Upper lobe of left lung (tissue), 4 donors: ENCODE data around the gene OTOG.

Source experiments
- CTCF ChIP-seq, 6 experiments: fragments of 450-650 bp in 4 of 6; fragments of 200-600 bp in 2 of 6; sonication (generic) in 2 of 6; IDR thresholded peaks; one replicate each; pipeline ENCODE4 v1.5.1; 2016 to 2019; ENCODE audit warnings: antibody characterized with exemption in 6 of 6
- EP300 ChIP-seq, 4 donors: sonication (generic); formaldehyde crosslinking; IDR thresholded peaks; one replicate each; pipeline ENCODE4 v1.5.1; 2017; ENCODE audit warnings: antibody characterized with exemption in 4 of 4, control low read depth in 2 of 4
- POLR2A ChIP-seq, 4 donors: fragments of 450-650 bp; IDR thresholded peaks; one replicate each; pipeline ENCODE4 v1.5.1; 2016 to 2017; ENCODE audit warnings: antibody characterized with exemption in 4 of 4, mild to moderate bottlenecking in 2 of 4
- POLR2AphosphoS5 ChIP-seq, 2 donors: sonication (generic); formaldehyde crosslinking; IDR thresholded peaks; one replicate each; pipeline ENCODE4 v1.5.1; 2017; ENCODE audit warnings: antibody characterized with exemption in 2 of 2

- TF ChIP-seq CTCF (IDR thresholded peaks at IDR 0.05) (no peak), POLR2A (IDR thresholded peaks at IDR 0.05) (no peak), POLR2AphosphoS5 (IDR thresholded peaks at IDR 0.05) (no peak), EP300 (IDR thresholded peaks at IDR 0.05) (no peak)
Measured at GRCh38 chr11:17533778-17534415, 13.2 kb upstream of the OTOG start.
